ENCODE measurements around the gene CEP295NL.

GRCh38 chr17:78842881-78843565 is 60.0 kb downstream of the CEP295NL start:
- TF ChIP-seq CTCF (IDR thresholded peaks at IDR 0.05 in 8 of 11, conservative IDR thresholded peaks at IDR 0.05 in 3 of 11) (peak; percentile 38 to 78 (median 61)), POLR2A (IDR thresholded peaks at IDR 0.05) (no peak), POLR2AphosphoS5 (IDR thresholded peaks at IDR 0.05) (peak in 1 of 3 donors; percentile 36)

Measured in spleen (tissue), 7 donors.